Measurements from ENCODE around the gene DPY19L1. TPM values are rescaled to one million over a fixed set of nuclear protein-coding genes. Genes with fewer than 3 reads are reported as not detected.
"Not testable (repeated sequence)": the region's sequence is repeated elsewhere in the genome, so short reads cannot be mapped to it uniquely, and the experiment has no call there.

Gene DPY19L1
- total RNA-seq, 1 experiment from 2014 or later, result 46.8 TPM

- DNase-seq (ENCODE audit: low spot score); H3K27me3 ChIP-seq (replicated peaks; ENCODE audit: insufficient read depth, low read depth, low read length, poor library complexity); POLR2A ChIA-PET (ENCODE audit: low non-redundant PET); intact Hi-C loops (cut with micrococcal nuclease; ENCODE audit: unreplicated experiment); BruUV-seq (replicated peaks); H3K4me1 ChIP-seq (ENCODE audit: insufficient read depth, low read length, poor library complexity, severe bottlenecking); H3K36me3 ChIP-seq (ENCODE audit: insufficient read depth, low read length, poor library complexity, severe bottlenecking); H3K27ac ChIP-seq (ENCODE audit: low read depth, low read length, poor library complexity, severe bottlenecking); CTCF ChIA-PET; H3K9me3 ChIP-seq (ENCODE audit: low read depth, low read length, poor library complexity, severe bottlenecking); H3K4me3 ChIP-seq (ENCODE audit: low read depth, low read length, poor library complexity, severe bottlenecking): not testable (repeated sequence)
Measured at GRCh38 chr7:34919038-34919437, 118.2 kb downstream of the DPY19L1 start.

GRCh38 chr7:34918198-34918861 is 119.0 kb downstream of the DPY19L1 start:
- H3K27ac ChIP-seq (ENCODE audit: low read depth, low read length, poor library complexity, severe bottlenecking); H3K4me1 ChIP-seq (ENCODE audit: insufficient read depth, low read length, poor library complexity, severe bottlenecking); POLR2A ChIA-PET (ENCODE audit: low non-redundant PET); CTCF ChIA-PET; H3K27me3 ChIP-seq (replicated peaks; ENCODE audit: insufficient read depth, low read depth, low read length, poor library complexity); H3K36me3 ChIP-seq (ENCODE audit: insufficient read depth, low read length, poor library complexity, severe bottlenecking); BruUV-seq (replicated peaks); H3K4me3 ChIP-seq (ENCODE audit: low read depth, low read length, poor library complexity, severe bottlenecking); H3K9me3 ChIP-seq (ENCODE audit: low read depth, low read length, poor library complexity, severe bottlenecking); DNase-seq (ENCODE audit: low spot score); intact Hi-C loops (cut with micrococcal nuclease; ENCODE audit: unreplicated experiment): not testable (repeated sequence)

- H3K9me3 ChIP-seq (ENCODE audit: low read depth, low read length, poor library complexity, severe bottlenecking); CTCF ChIA-PET; H3K4me3 ChIP-seq (ENCODE audit: low read depth, low read length, poor library complexity, severe bottlenecking); H3K36me3 ChIP-seq (ENCODE audit: insufficient read depth, low read length, poor library complexity, severe bottlenecking); H3K4me1 ChIP-seq (ENCODE audit: insufficient read depth, low read length, poor library complexity, severe bottlenecking); DNase-seq (ENCODE audit: low spot score); H3K27me3 ChIP-seq (replicated peaks; ENCODE audit: insufficient read depth, low read depth, low read length, poor library complexity); BruUV-seq (replicated peaks); H3K27ac ChIP-seq (ENCODE audit: low read depth, low read length, poor library complexity, severe bottlenecking); intact Hi-C loops (cut with micrococcal nuclease; ENCODE audit: unreplicated experiment); POLR2A ChIA-PET (ENCODE audit: low non-redundant PET): not testable (repeated sequence)
Measured at GRCh38 chr7:34917515-34917914, 119.8 kb downstream of the DPY19L1 start.

- no peak overlapping the region for H3K4me3 ChIP-seq (ENCODE audit: low read depth, low read length, poor library complexity, severe bottlenecking)
- no peak overlapping the region for H3K27ac ChIP-seq (ENCODE audit: low read depth, low read length, poor library complexity, severe bottlenecking)
- ChIA-PET CTCF (no interaction called here), POLR2A (ENCODE audit: low non-redundant PET) (no interaction called here)
- no peaks in the 10 kb centered on the region for H3K9me3 ChIP-seq (ENCODE audit: low read depth, low read length, poor library complexity, severe bottlenecking)
- intact Hi-C loops (cut with micrococcal nuclease; ENCODE audit: unreplicated experiment), result no loop called here
- H3K27me3 ChIP-seq (replicated peaks; ENCODE audit: insufficient read depth, low read depth, low read length, poor library complexity), result no peaks in the 10 kb centered on the region
- H3K36me3 ChIP-seq (ENCODE audit: insufficient read depth, low read length, poor library complexity, severe bottlenecking), result no peaks in the 10 kb centered on the region
- TF ChIP-seq CTCF (conservative IDR thresholded peaks at IDR 0.05; ENCODE audit: low read depth, low read length) (no peak), EZH2 (IDR thresholded peaks at IDR 0.05; ENCODE audit: borderline replicate concordance, low read depth, low read length, poor library complexity, severe bottlenecking) (no peak)
- H3K4me1 ChIP-seq (ENCODE audit: insufficient read depth, low read length, poor library complexity, severe bottlenecking), result no peaks in the 10 kb centered on the region
- DNase-seq (ENCODE audit: low spot score), result no peak
- BruUV-seq (replicated peaks), result no TSS peak
Measured at GRCh38 chr7:34916267-34916666, 121.0 kb downstream of the DPY19L1 start.

- intact Hi-C loops (cut with micrococcal nuclease; ENCODE audit: unreplicated experiment), result no loop called here
- no TSS peak for BruUV-seq (replicated peaks)
- no peak for DNase-seq (ENCODE audit: low spot score)
- POLR2A ChIA-PET (ENCODE audit: low non-redundant PET), result no interaction called here
- H3K27ac ChIP-seq (ENCODE audit: low read depth, low read length, poor library complexity, severe bottlenecking), result no peak overlapping the region
- H3K4me3 ChIP-seq (ENCODE audit: low read depth, low read length, poor library complexity, severe bottlenecking), result no peak overlapping the region
- TF ChIP-seq CTCF (conservative IDR thresholded peaks at IDR 0.05; ENCODE audit: low read depth, low read length), result no peak
- TF ChIP-seq EZH2 (IDR thresholded peaks at IDR 0.05; ENCODE audit: borderline replicate concordance, low read depth, low read length, poor library complexity, severe bottlenecking), result no peak
- no peaks in the 10 kb centered on the region for H3K36me3 ChIP-seq (ENCODE audit: insufficient read depth, low read length, poor library complexity, severe bottlenecking)
- CTCF ChIA-PET, result no interaction called here
- no peaks in the 10 kb centered on the region for H3K27me3 ChIP-seq (replicated peaks; ENCODE audit: insufficient read depth, low read depth, low read length, poor library complexity)
- H3K9me3 ChIP-seq (ENCODE audit: low read depth, low read length, poor library complexity, severe bottlenecking), result no peaks in the 10 kb centered on the region
- no peaks in the 10 kb centered on the region for H3K4me1 ChIP-seq (ENCODE audit: insufficient read depth, low read length, poor library complexity, severe bottlenecking)
Measured at GRCh38 chr7:34912236-34912635, 125.0 kb downstream of the DPY19L1 start.

GRCh38 chr7:34906266-34906850 is 130.9 kb downstream of the DPY19L1 start:
- CTCF ChIA-PET; H3K4me3 ChIP-seq (ENCODE audit: low read depth, low read length, poor library complexity, severe bottlenecking); H3K27me3 ChIP-seq (replicated peaks; ENCODE audit: insufficient read depth, low read depth, low read length, poor library complexity); POLR2A ChIA-PET (ENCODE audit: low non-redundant PET); BruUV-seq (replicated peaks); H3K36me3 ChIP-seq (ENCODE audit: insufficient read depth, low read length, poor library complexity, severe bottlenecking); H3K9me3 ChIP-seq (ENCODE audit: low read depth, low read length, poor library complexity, severe bottlenecking); H3K27ac ChIP-seq (ENCODE audit: low read depth, low read length, poor library complexity, severe bottlenecking); intact Hi-C loops (cut with micrococcal nuclease; ENCODE audit: unreplicated experiment); DNase-seq (ENCODE audit: low spot score); H3K4me1 ChIP-seq (ENCODE audit: insufficient read depth, low read length, poor library complexity, severe bottlenecking): not testable (repeated sequence)

Data from A673 (cell line).